Astrocyte of the spinal cord (primary cell): Measurements from ENCODE around the gene ABCC5.
"Not testable (repeated sequence)": the region's sequence is repeated elsewhere in the genome, so short reads cannot be mapped to it uniquely, and the experiment has no call there.

Experiments
- DNase-seq: peaks from one replicate; pipeline ENCODE4 v3.0.0; 2011; ENCODE audit warnings: low read depth, low spot score
- H3K4me3 ChIP-seq: 2 replicates; pipeline ENCODE4 v1.5.1; 2011; ENCODE audit warnings: low read depth, mild to moderate bottlenecking, low read length, moderate library complexity
- in situ Hi-C: cut with HindIII; loops from 2 replicates; pipeline ENCODE4 v1.10.0; 2017; ENCODE audit warnings: low sequenced_read_pairs
- TF ChIP-seq, protein P1 (sequence below): IDR thresholded peaks from 2 replicates; pipeline ENCODE4 v1.5.1; 2012; ENCODE audit warnings: low read depth, mild to moderate bottlenecking, low read length, inconsistent platforms

ABCC5 gene

DNA sequence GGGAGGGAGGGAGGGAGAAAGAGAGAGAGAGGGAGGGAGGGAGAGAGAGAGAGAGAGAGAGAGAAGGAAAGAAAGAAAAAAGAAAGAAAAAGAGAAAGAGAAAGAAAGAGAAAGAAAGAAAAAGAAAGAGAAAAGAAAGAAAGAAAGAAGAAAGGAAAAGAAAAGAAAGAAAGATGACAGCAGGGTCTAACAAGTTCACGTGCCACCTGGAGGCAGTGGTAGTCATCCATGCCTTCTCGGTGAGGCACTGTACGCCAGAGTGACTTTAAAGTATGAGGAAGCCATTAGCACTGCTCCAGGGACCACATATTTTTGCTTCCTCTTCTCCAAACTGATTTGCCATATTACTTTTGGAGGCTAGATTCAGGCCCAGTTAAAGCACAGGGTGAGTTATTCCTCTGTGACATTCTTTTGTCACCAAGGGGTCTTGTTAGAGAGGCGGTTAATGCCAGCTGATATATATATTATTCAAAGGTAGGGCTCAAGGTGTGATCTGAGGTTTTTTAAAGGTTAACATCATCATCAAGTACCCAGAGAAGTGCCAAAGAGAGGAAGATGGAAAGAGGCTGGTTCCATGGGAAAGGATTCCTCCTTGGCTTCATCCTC, 13.6 kb upstream of the ABCC5 start, which contains the start of gene HTR3D:
Gene HTR3D, plus strand, starts transcription at position 556 of the 606 bp plus-strand sequence. Its CDS starts 0 bp downstream, at position 556.
- no peak within 1 kb of the TSS for H3K4me3 ChIP-seq
- no peak for DNase-seq
- in situ Hi-C loops: no loop called here
- TF ChIP-seq, protein P1, sequence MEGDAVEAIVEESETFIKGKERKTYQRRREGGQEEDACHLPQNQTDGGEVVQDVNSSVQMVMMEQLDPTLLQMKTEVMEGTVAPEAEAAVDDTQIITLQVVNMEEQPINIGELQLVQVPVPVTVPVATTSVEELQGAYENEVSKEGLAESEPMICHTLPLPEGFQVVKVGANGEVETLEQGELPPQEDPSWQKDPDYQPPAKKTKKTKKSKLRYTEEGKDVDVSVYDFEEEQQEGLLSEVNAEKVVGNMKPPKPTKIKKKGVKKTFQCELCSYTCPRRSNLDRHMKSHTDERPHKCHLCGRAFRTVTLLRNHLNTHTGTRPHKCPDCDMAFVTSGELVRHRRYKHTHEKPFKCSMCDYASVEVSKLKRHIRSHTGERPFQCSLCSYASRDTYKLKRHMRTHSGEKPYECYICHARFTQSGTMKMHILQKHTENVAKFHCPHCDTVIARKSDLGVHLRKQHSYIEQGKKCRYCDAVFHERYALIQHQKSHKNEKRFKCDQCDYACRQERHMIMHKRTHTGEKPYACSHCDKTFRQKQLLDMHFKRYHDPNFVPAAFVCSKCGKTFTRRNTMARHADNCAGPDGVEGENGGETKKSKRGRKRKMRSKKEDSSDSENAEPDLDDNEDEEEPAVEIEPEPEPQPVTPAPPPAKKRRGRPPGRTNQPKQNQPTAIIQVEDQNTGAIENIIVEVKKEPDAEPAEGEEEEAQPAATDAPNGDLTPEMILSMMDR: no peak

DNA sequence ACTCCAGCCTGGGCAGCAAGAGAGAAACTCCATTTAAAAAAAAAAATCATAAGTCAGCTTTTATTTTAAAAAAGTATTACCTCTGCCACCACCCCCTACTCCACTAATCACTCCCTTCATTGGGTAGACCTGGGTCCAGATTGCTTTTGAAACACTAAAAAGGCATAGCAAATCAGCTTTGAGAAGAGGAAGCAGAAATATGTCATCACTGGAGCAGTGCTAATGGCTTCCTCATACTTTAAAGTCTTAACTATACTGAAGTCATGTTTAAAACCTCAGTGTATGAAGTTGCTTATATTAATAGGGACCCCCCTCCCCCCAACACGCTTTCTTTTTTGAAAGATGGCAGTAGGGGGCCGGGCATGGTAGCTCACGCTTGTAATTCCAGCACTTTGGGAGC, 12.9 kb upstream of the ABCC5 start:
- H3K4me3 ChIP-seq: no peak overlapping the region
- TF ChIP-seq, protein P1: no peak
- in situ Hi-C loops: no loop called here
- DNase-seq: no peak

DNA sequence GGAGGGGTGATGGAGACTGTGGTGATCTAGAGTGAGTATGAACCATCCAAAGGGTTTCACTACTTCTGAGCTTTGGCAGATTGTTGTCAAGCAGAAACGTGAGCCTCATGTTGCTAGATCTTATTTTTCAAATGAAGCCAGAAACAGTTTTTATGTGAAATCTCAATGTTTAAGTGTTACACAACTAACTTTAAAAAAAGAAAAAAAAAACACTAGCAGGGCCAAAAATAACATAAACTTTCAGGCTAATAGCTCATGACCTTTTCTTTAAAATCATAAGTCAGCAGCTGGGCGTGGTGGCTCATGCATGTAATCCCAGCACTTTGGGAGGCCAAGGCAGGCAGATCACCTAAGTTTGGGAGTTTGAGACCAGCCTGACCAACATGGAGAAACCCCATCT, 11.8 kb upstream of the ABCC5 start:
- in situ Hi-C loops: no loop called here
- no peak for DNase-seq
- TF ChIP-seq, protein P1: no peak
- no peak overlapping the region for H3K4me3 ChIP-seq

DNA sequence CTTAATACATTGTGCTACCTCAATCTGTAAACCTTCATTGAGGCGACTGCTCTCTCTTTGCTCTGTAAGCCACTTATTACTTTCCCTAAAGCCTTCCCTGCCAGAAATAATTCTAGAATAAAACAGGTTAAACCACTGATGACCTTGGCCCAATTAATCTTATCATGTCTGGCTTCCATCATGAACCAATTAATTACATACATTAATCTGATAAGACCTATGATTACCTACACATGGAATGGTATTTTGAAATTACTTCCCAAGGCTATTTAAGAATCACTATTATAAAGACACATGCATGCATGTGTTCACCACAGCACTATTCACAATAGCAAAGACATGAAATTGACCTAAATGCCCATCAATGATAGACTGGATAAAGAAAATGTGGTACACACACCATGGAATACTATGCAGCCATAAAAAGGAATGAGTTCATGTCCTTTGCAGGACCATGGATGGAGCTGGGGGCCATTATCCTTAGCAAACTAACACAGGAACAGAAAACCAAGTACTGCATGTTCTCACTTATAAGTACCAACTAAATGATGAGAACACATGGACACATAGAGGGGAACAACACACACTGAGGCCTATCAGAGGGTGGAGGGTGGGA, 10.7 kb upstream of the ABCC5 start:
- DNase-seq, H3K4me3 ChIP-seq, in situ Hi-C loops: not testable (repeated sequence)

DNA sequence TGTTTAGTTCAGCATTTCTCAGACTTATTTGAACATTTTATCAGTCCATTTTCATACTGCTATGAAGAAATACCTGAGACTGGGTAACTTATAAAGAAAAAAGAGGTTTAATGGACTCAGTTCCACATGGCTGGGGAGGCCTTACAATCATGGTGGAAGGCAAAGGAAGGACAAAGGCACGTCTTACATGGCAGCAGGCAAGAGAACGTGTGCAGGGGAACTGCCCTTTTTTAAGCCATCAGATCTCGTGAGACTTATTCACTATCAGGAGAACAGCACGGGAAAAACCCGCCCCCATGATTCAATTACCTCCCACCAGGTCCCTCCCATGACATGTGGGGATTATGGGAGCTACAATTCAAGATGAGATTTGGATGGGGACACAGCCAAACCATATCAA, 7.6 kb upstream of the ABCC5 start:
- H3K4me3 ChIP-seq, in situ Hi-C loops, DNase-seq: not testable (repeated sequence)

DNA sequence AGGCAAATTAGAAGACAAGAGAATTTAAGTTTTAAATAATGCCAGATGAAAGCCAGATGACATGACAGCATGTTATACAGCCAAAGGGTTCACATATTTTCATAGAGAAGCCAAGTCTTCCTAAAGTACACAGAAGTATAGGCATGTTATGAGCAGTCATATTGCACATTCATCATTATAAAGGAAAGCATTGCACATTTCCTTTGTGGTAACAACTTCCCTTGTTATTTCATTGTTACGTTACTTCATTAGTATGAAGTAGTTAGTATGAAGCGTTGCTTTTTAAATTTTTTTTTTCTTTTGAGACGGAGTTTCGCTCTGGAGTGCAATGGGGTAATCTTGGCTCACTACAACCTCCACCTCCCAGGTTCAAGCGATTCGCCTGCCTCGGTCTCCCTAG, 4.6 kb upstream of the ABCC5 start:
- no peak overlapping the region for H3K4me3 ChIP-seq
- DNase-seq: no peak
- in situ Hi-C loops: no loop called here
- TF ChIP-seq, protein P1: no peak

DNA sequence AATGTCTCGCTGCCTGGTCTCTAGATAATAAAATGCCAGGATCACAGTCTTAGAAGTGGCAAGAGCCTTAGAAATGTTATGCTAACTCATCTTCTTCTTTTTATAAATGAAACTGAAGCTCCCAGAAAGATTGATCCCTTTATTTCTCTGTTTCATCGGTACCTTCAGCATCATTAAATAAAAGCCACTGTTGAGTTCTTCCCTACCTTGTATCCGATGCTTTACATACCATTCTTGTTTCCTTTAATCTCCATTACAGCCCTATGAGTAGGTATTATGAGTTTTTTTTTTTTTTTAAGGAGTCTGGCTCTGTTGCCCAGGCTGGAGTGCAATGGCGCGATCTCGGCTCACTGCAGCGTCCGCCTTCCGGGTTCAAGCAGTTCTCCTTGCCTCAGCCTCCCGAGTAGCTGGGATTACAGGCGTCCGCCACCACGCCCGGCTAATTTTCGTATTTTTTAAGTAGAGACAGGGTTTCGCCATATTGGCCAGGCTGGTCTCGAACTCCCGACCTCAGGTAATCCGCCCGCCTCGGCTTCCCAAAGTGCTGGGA, 815 bp upstream of the ABCC5 start:
- in situ Hi-C loops: no loop called here
- no peak for DNase-seq
- H3K4me3 ChIP-seq: peak overlapping the region; percentile 99
- TF ChIP-seq, protein P1: no peak
